B cell (primary cell): ENCODE data around the gene SPECC1L. TPM values are rescaled to one million over a fixed set of nuclear protein-coding genes. Genes with fewer than 3 reads are reported as not detected.

Experiments used
- ATAC-seq: fragments of 200-7000 bp; cut with Tn5 transposase; one replicate; pipeline ENCODE4 v1.10.0; 2021; ENCODE audit warnings: low read depth, mild to moderate bottlenecking, moderate number of reproducible peaks, moderate library complexity
- CTCF ChIA-PET: fragments of 350-600 bp; sonication (Branson Sonifier 250); formaldehyde crosslinking; loops from one replicate; lab custom pipeline; 2021; ENCODE audit warnings: antibody characterized with exemption, inconsistent platforms; lab: Charles Lee
- POLR2A ChIA-PET: fragments of 350-600 bp; sonication (Branson Sonifier 250); formaldehyde crosslinking; loops from one replicate; lab custom pipeline; 2021; ENCODE audit warnings: antibody characterized with exemption; lab: Charles Lee
- DNase-seq: peaks from one replicate; pipeline ENCODE4 v3.0.0; 2013
- H2AFZ ChIP-seq: 2 replicates; pipeline ENCODE4 v1.6.1; 2012; ENCODE audit warnings: mild to moderate bottlenecking, low read depth, low read length; ENCODE audit not compliant: insufficient read depth, poor library complexity, severe bottlenecking
- H3K27ac ChIP-seq, 2 donors: 1 replicate in 1 of 2; 2 replicates in 1 of 2; pipeline ENCODE4 v1.5.1; 2012 to 2013; ENCODE audit warnings: low read length in 2 of 2, mild to moderate bottlenecking in 2 of 2, moderate library complexity in 1 of 2
- H3K27me3 ChIP-seq, 4 experiments: fragments of 200-600 bp in 1 of 4; sonication (generic) in 1 of 4; replicated peaks in 1 of 4; 1 replicate in 2 of 4; 2 replicates in 2 of 4; pipeline versions ENCODE4 v1.6.1 to v1.7.0; 2013 to 2016; ENCODE audit warnings: low read length in 3 of 4, mild to moderate bottlenecking in 2 of 4, mixed read lengths in 1 of 4, moderate library complexity in 1 of 4; ENCODE audit not compliant: insufficient read depth in 4 of 4, control insufficient read depth in 3 of 4; ENCODE audit errors: control extremely low read depth in 1 of 4
- H3K36me3 ChIP-seq, 2 experiments: replicated peaks in 1 of 2; 1 replicate in 1 of 2; 2 replicates in 1 of 2; pipeline versions ENCODE4 v1.6.1 to v1.7.1; 2013; ENCODE audit warnings: low read length in 1 of 2; ENCODE audit not compliant: insufficient read depth in 2 of 2, control insufficient read depth in 1 of 2; ENCODE audit errors: control extremely low read depth in 1 of 2, extremely low read depth in 1 of 2
- H3K4me1 ChIP-seq, 2 donors: fragments of 200-600 bp in 1 of 2; sonication (generic) in 1 of 2; 1 replicate in 1 of 2; 2 replicates in 1 of 2; pipeline versions ENCODE4 v1.5.1 to v1.6.1; 2013 to 2017; ENCODE audit warnings: low read length in 2 of 2; ENCODE audit not compliant: control insufficient read depth in 2 of 2, insufficient read depth in 2 of 2
- H3K4me2 ChIP-seq: replicated peaks from 2 replicates; pipeline ENCODE3; 2012; ENCODE audit warnings: mild to moderate bottlenecking, low read depth, low read length; ENCODE audit not compliant: poor library complexity, severe bottlenecking
- H3K4me3 ChIP-seq, 5 experiments: fragments of 200-600 bp in 1 of 5; sonication (generic) in 1 of 5; 1 replicate in 3 of 5; 2 replicates in 2 of 5; pipeline versions ENCODE4 v1.5.1 to v1.7.0; 2011 to 2016; ENCODE audit warnings: low read length in 4 of 5, mild to moderate bottlenecking in 4 of 5, low read depth in 2 of 5, control low read depth in 1 of 5, moderate library complexity in 1 of 5; ENCODE audit not compliant: insufficient read depth in 1 of 5; ENCODE audit errors: control extremely low read depth in 1 of 5, extremely low read depth in 1 of 5
- H3K79me2 ChIP-seq: fragments of 200-600 bp; sonication (generic); one replicate; pipeline ENCODE4 v1.6.0; 2016; ENCODE audit warnings: low read length; ENCODE audit not compliant: control insufficient read depth, insufficient read depth
- H3K9ac ChIP-seq: fragments of 200-600 bp; sonication (generic); 2 replicates; pipeline ENCODE4 v1.6.1; 2017; ENCODE audit warnings: mild to moderate bottlenecking, low read length, moderate library complexity
- H3K9me3 ChIP-seq, 3 donors: one replicate each; pipeline versions ENCODE4 v1.6.1 to v1.7.1; 2013; ENCODE audit warnings: low read length in 2 of 3; ENCODE audit not compliant: control insufficient read depth in 2 of 3, insufficient read depth in 1 of 3; ENCODE audit errors: control extremely low read depth in 1 of 3
- H4K20me1 ChIP-seq: 2 replicates; pipeline ENCODE4 v1.6.0; 2012; ENCODE audit warnings: mild to moderate bottlenecking, low read length; ENCODE audit not compliant: insufficient read depth, control insufficient read depth, poor library complexity, severe bottlenecking
- H3K27ac Mint-ChIP-seq: one replicate; pipeline ENCODE4 v1.8.0; 2021; ENCODE audit warnings: mixed read lengths
- H3K27me3 Mint-ChIP-seq: one replicate; pipeline ENCODE4 v1.8.0; 2021; ENCODE audit warnings: mixed read lengths
- H3K4me1 Mint-ChIP-seq: one replicate; pipeline ENCODE4 v1.8.0; 2021; ENCODE audit warnings: mixed read lengths
- H3K4me3 Mint-ChIP-seq: one replicate; pipeline ENCODE4 v1.8.0; 2021; ENCODE audit warnings: mixed read lengths
- H3K9me3 Mint-ChIP-seq: one replicate; pipeline ENCODE4 v1.8.0; 2022; ENCODE audit warnings: mixed read lengths; ENCODE audit not compliant: insufficient read depth
- EZH2 ChIP-seq: IDR thresholded peaks from 2 replicates; pipeline ENCODE4 v1.6.1; 2012; ENCODE audit warnings: borderline replicate concordance, low read depth, mild to moderate bottlenecking, moderate library complexity, low read length; ENCODE audit not compliant: insufficient read depth, poor library complexity, severe bottlenecking
- WGBS: methylation state at CpG from one replicate; pipeline ENCODE4 v1.1.5; 2013; ENCODE audit warnings: missing lambda C conversion rate; ENCODE audit not compliant: insufficient coverage; 5-methylcytosine and 5-hydroxymethylcytosine counted together
- intact Hi-C: fragments of 100-400 bp; cut with micrococcal nuclease; formaldehyde crosslinking; loops from one replicate; pipeline ENCODE4 v1.10.0; 2022
- polyA plus RNA-seq: library from polyadenylated mRNA; depleted of rRNA; stranded (reverse); fragments of >200 nt; gene quantifications from 2 replicates; pipeline ENCODE4 v1.2.3, GENCODE V29; 2012
- total RNA-seq, 2 donors: library from RNA; stranded (reverse); fragments of 120-200 nt in 1 of 2; gene quantifications; 1 replicate in 1 of 2; 2 replicates in 1 of 2; pipeline versions ENCODE4 v1.2.3 to v1.2.4, GENCODE V29; 2013 to 2022
- TF ChIP-seq, protein P1 (sequence below): fragments of 200-600 bp; IDR thresholded peaks from one replicate; pipeline ENCODE4 v1.8.0; 2022; ENCODE audit warnings: antibody characterized with exemption, mild to moderate bottlenecking

The SPECC1L gene
- total and polyA plus RNA-seq, 2 donors (not counting 1 experiment from before 2014, with no cell fraction given): 14.4 to 85.3 TPM

DNA sequence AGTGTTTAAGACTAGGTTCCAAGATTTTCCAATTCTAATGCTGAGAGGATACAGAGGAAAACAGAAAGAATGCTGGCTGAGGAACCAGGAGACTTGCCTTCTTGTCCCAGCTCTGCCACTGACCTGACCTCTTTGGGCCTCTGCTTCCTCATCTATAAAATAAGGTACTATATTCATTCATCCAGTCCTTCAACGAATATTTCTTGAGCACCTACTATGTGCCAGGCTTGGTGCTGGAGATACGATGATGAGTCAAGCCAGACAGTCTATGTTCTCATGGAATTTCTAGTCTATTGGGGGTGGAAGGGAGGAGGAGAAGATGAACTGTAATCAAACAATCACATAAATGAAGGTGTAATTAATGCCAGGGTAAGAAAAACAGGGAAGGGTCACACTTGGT, 196.7 kb downstream of the SPECC1L start:
- TF ChIP-seq, protein P1, sequence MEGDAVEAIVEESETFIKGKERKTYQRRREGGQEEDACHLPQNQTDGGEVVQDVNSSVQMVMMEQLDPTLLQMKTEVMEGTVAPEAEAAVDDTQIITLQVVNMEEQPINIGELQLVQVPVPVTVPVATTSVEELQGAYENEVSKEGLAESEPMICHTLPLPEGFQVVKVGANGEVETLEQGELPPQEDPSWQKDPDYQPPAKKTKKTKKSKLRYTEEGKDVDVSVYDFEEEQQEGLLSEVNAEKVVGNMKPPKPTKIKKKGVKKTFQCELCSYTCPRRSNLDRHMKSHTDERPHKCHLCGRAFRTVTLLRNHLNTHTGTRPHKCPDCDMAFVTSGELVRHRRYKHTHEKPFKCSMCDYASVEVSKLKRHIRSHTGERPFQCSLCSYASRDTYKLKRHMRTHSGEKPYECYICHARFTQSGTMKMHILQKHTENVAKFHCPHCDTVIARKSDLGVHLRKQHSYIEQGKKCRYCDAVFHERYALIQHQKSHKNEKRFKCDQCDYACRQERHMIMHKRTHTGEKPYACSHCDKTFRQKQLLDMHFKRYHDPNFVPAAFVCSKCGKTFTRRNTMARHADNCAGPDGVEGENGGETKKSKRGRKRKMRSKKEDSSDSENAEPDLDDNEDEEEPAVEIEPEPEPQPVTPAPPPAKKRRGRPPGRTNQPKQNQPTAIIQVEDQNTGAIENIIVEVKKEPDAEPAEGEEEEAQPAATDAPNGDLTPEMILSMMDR: no peak
- TF ChIP-seq EZH2: no peak
- no peaks in the 10 kb centered on the region for H3K27me3 ChIP-seq
- peak overlapping the region in 1 of 2 donors; percentile 13 for H3K27ac ChIP-seq
- H3K4me2 ChIP-seq: no peak overlapping the region
- ChIA-PET POLR2A (no interaction called here), CTCF (interaction anchor here (1.5 kb wide), 1 partner anchor 35 kb away, joined by 3 read pairs; no protein-coding TSS in a partner anchor)
- Mint-ChIP-seq H3K27ac (no peak overlapping the region), H3K27me3 (no peaks in the 10 kb centered on the region), H3K9me3 (peaks cover 3% of the 10 kb centered on the region), H3K4me1 (peaks cover 21% of the 10 kb centered on the region), H3K4me3 (no peak overlapping the region)
- peaks cover 12 to 21% of the 10 kb centered on the region in 2 donors for H3K4me1 ChIP-seq
- DNase-seq (no peak), ATAC-seq (no peak)
- intact Hi-C loops: no loop called here
- H3K9me3 ChIP-seq: peaks cover 0 to 4% (median 0%) of the 10 kb centered on the region in 3 donors
- no peak overlapping the region for H3K9ac ChIP-seq
- H3K4me3 ChIP-seq: no peak overlapping the region
- H4K20me1 ChIP-seq: no peaks in the 10 kb centered on the region
- WGBS: no CpG with 5 or more reads among the region's 2 CpGs
- H2AFZ ChIP-seq: no peak overlapping the region
- H3K79me2 ChIP-seq: no peaks in the 10 kb centered on the region
- no peaks in the 10 kb centered on the region for H3K36me3 ChIP-seq

Other genes starting within 250 kb of the SPECC1L start
- gene SUSD2, start 89.3 kb upstream of the SPECC1L start, total RNA-seq: 0.30 and 0.44 TPM in 2 replicates
- gene SUSD2, start 89.3 kb upstream of the SPECC1L start, polyA plus RNA-seq: 0.48 and 0.81 TPM in 2 replicates
- not detected in 2 replicates for gene GGT5, start 25.7 kb upstream of the SPECC1L start, total RNA-seq
- gene GGT5, start 25.7 kb upstream of the SPECC1L start, polyA plus RNA-seq: not detected in 2 replicates
- gene ADORA2A, start 156.8 kb downstream of the SPECC1L start, total RNA-seq: 45.4 and 49.3 TPM in 2 replicates
- 30.5 and 32.4 TPM in 2 replicates for gene ADORA2A, start 156.8 kb downstream of the SPECC1L start, polyA plus RNA-seq
- 3.8 and 4.0 TPM in 2 replicates for gene UPB1, start 224.5 kb downstream of the SPECC1L start, total RNA-seq
- 0.49 and 1.2 TPM in 2 replicates for gene UPB1, start 224.5 kb downstream of the SPECC1L start, polyA plus RNA-seq